NCI-H2029 treated with DMSO at 0.1 percent for 48 hours (cell line): ENCODE results near the gene GRK4.
"Not testable (repeated sequence)": the region's sequence is repeated elsewhere in the genome, so short reads cannot be mapped to it uniquely, and the experiment has no call there.

ENCODE experiments used
- DNase-seq: peaks from one replicate; lab custom pipeline; 2025; lab: John Stamatoyannopoulos, UW

The GRK4 gene

GRCh38 chr4:2958446-2958845, 4.9 kb upstream of the GRK4 start:
- no peak for DNase-seq

GRCh38 chr4:2960450-2960849, 2.9 kb upstream of the GRK4 start:
- DNase-seq, result not testable (repeated sequence)

GRCh38 chr4:2961421-2961810, 2.0 kb upstream of the GRK4 start:
- no peak for DNase-seq

DNA sequence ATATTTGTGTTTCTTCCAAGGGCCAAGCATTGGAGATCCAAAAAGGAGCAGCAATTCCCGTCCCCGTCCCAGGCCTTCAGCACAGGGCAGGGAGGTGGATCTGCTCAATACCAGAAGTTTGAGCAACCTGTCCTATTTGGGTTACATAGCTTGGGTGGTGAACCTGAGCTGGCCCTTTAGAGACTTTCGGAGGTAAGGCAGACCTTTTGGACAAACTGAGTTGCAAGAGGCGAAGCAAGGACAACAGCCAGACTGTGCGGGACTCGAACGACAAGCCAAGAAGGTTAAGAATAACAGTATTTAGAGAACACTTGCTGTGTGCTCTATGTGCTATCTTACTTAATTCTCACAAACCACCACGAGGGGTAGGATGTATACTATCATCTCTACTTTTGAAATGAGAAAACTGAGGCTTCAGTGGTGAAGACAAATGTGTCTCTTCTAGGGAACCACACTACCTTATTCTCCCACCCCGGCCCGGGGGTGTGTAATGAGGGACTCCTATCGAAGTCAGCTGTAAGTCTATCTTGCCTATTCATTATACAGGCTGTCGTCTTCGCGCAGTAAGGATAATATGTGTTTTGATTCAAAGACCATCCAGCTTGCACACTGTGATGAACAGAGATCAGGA, 1.4 kb upstream of the GRK4 start:
- no peak for DNase-seq

DNA sequence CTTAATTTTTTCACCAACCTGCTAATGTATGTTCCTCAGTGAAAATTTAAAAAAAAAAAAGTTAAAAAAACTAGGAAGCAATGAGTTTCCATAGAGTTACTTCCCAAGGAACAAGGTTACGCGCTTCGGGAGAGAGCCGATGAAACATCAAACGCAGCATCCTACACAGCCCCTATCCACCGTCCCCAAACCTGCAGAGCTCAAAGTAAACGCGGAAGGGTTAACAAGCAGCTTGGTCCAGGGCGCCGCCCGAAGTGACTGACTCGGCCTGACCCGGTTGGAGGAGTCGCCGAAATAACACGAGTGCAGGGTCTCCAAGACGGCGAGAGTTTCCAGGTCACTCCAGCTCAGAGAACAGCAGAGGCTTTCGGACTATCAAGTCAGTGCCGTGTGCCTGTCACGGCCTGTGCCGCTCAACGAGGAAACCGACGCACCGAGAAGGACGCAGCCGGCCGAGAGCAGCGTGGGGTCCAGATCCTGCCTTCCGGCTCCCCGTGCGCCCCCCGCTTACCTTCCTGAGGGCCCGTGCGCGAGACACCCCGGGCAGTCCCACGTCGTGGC, 677 bp upstream of the GRK4 start:
- no peak for DNase-seq

DNA sequence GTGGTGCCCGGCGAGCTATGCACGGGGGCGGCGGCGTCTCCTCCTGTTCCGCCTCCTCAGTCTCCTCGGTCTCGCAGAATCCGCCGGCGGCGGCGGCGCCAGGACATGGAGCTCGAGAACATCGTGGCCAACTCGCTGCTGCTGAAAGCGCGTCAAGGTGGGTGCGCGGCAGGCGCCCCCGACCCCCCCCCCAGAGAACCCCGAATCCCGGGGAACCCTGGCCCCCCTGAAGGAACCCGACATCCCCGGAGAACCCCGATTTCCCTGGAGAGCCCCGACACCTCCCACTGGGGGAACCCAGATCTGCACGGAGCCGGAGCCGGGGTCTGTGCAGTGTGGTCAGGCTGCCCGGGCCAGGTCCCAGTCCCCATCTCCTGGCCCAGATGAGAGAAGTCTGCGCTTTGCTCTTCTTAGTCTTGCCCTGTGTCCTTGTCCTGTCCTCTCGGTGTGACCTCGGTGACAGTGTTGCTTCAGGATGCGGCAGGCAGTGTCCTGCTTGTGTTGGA, 648 bp downstream of the GRK4 start:
- DNase-seq, result no peak

DNA sequence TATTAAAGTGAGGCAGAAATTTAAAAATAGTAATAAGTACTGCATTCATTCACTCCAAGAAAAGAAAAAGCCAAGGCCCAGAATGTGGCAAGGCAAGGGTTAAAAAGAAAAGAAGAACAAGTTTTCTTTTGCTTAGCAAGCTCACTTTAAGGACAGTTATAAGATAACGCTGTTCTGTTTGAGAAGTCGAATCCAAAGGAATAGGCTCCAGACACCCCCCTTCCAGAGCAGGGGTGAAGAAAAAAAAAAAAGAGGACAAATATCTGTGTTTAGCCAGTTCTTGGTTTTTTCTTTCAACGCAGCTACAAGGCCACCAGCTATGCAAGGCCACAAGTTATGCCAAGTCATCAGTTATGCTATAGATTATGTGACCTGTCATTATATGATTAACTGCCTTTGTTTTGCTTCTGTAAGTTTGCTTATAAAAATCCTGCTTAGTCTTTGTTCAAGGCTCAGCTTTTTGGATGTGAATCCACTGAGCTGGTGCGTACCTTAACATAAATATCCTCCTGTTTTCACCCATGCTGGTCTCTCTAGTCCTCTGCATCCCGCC, 1.4 kb downstream of the GRK4 start:
- no peak for DNase-seq

GRCh38 chr4:2965262-2965661, 1.9 kb downstream of the GRK4 start:
- DNase-seq, result no peak

DNA sequence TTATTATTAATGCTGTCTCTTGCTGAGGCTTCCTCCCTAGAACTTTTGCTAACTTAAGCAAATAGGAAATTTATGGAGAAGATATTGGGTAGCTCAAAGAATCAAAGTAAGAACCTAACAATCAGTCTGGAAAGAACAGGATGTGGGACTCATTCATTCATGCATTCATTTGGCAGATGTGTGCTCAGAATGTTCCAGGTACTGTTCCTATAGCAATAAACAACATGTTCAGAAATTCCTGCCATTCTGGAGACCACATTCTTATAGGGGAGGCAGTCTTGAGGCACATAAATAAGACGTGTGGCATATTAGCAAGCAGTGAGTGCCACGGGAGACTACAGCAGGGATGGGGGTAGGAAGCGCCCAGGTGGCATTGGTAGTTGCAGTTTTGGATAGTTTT, 5.0 kb downstream of the GRK4 start:
- no peak for DNase-seq

DNA sequence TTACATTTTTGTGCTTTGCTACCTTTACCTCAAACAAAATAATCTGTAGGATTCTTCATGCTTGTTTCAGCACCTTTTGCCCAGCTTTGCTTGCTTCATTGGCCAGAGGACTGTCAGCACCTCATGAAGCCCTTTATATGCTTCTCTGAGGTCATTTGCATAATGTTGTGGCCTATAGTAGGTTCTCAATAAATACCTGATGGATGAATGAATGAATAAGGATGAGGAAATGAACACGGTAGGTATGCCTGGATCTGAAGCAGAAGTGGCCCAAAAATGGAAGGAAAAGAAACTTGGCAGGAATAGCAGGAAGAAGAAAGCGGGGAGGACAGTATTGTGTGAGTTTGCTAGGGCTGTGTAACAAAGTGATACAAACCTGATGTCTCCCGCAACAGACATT, 7.9 kb downstream of the GRK4 start:
- DNase-seq, result no peak

DNA sequence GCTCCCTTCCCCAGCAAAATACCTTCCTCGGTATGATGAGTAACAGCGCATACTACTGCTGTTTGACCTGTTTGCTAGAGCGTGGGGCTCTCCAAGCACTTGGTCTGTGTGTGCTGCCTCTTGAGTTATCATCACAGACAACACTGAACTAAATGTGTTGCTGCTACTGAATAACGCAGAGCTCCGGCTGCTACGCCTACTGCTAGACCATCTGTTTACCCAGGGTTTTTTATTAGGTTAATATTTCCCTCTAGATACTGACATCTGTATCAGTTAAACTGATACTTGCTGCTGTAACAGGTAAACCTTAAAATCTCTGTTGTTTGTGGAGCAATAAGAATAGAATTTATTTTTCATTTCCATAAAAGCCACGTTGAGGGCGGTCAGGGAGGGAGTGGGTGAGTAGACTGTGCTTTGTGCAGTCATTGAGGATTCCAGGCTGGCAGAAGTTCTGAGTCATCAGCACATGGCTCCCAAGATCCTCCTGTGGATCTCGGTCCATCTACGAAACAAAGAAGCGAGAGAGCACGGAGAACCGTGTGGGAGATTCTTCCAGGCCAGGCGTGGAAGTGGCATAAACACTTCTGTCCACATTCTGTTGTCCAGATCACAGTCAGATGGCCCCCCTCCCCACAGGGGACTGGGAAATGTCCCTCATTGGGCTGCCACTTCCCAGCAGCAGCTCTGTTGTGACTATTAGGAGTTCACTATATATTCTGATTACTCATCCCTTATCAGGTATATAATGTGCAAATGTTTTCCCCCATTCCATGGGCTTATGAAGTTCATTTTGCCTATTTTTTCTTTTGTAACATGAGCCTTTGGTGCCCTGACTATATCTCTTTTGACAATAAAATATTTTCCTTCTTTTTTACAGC, 14.1 kb downstream of the GRK4 start:
- DNase-seq, result no peak

DNA sequence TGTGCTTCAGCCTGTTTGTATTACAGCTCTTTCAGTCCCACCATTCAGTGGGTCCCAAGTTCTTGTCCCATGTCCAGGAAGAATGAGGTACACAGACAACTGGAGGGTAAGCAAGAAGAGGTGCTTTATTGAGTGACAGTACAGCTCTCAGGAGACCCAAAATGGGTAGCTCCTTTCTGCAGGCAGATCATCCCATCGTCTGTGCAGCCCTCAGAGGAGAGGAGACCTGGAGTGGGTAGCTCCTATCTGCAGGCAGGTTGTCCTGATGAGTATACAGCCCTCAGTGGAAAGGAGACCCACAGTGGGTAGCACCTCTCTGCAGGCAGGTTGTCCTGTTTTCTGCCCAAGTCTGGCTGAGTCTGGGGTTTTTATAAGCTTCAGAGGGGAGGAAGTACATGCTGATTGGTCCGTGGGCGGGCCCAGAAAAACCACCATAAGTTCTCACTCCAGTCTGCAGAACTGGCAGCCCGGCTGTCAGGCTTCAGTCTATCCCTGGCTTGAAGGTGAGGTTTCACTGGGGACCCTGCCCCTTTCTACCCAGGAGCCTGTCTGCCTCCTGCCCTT, 18.0 kb downstream of the GRK4 start:
- no peak for DNase-seq

- DNase-seq, result no peak
Measured at GRCh38 chr4:2982012-2982411, 18.6 kb downstream of the GRK4 start.

GRCh38 chr4:2983715-2984114, 20.3 kb downstream of the GRK4 start:
- not testable (repeated sequence) for DNase-seq

DNA sequence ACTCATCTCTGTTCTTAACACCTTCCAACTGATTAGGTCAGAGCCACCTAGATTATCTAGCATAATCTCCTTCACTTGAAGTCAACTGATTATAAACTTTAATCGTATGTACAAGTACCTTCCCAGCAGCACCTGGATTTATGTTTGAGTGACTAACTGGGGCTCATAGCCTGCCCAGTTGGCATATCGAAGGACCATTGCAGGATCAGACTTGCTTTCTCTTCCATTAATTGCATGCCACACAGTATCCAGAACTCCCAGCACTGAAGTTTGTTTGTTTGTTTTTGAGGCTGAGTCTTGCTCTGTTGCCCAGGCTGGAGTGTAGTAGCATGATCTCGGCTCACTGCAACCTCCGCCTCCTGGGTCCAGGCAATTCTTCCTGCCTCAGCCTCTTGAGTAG, 27.9 kb downstream of the GRK4 start:
- no peak for DNase-seq

DNA sequence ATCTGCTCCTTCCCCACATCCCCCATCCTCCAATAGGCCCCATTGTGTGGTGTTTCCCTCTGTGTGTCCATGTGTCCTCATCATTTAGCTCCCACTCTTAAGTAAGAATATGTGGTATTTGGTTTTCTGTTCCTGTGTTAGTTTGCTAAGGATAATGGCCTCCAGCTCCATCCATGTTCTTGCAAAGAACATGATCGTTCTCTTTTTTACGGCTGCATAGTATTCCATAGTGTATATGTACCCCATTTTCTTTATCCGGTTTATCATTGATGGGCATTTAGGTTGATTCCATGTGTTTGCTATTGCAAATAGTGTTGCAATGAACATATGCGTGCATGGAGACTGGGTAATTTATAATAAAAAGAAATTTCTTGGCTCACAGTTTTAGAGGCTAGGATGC, 31.5 kb downstream of the GRK4 start:
- no peak for DNase-seq

- no peak for DNase-seq
Measured at GRCh38 chr4:2995546-2996265, 32.3 kb downstream of the GRK4 start.

DNA sequence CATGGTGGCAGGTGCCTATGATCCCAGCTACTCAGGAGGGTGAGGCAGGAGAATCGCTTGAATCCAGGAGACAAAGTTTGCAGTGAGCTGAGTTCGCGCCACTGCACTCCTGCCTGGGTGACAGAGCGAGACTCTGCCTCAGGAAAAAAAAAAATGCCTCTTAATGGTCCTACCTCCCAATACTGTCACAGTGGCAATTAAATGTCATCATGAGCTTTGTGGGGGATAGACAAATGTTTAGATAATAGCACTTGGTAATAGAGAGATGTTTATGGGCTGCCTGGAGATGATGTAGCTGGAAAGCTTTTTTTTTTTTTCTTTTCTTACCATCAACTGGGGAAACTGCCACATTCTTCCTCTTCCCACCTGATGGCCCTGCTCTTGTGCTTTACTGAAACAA, 33.0 kb downstream of the GRK4 start:
- DNase-seq, result no peak

- no peak for DNase-seq
Measured at GRCh38 chr4:3007724-3008123, 44.4 kb downstream of the GRK4 start.

DNA sequence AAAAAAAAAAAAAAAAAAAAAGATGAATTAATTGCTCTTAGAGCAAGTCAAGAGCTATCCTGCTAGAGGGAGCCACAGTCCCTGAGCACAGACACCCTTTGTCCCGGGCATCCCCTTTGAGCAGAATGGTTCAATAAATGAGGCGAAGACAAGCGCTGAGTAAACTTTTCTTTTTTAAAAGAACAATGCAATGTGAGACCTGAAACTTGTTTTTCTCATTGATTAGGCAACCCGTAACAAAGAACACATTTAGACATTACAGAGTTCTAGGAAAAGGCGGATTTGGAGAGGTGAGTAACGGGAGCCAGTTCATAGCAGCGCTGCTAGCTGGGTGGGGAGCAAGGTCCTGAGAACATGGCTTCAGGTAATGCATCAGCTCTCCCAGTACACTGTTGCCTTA, 46.1 kb downstream of the GRK4 start:
- no peak for DNase-seq

- DNase-seq, result no peak
Measured at GRCh38 chr4:3010577-3010976, 47.2 kb downstream of the GRK4 start.

DNA sequence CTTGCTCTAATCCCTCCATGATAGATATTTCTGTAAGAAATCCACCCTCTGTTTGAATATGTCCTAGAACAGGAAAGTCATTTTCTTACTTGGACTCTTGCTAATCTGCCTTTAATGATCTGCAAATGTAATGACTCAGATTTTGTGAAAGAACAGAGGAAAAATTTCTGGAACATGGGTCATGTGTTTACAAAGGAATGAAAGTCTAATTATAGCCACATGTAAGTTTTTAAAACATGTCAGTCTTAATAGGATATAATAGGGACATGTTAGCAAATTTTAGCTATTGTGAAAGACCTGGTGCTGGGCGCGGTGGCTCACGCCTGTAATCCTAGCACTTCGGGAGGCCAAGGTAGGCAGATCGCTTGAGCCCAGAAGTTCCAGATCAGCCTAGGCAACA, 47.6 kb downstream of the GRK4 start:
- no peak for DNase-seq
